LHCN-M2 (cell line): ENCODE results near the gene KIF4B. TPM values are rescaled to one million over a fixed set of nuclear protein-coding genes. Genes with fewer than 3 reads are reported as not detected.
A peak's percentile ranks its signal among the peaks of the same experiment; 100 is the strongest.
"Not testable (repeated sequence)": the region's sequence is repeated elsewhere in the genome, so short reads cannot be mapped to it uniquely, and the experiment has no call there.

ENCODE experiments used
- DNase-seq: peaks from one replicate; pipeline ENCODE4 v3.0.0-alpha.2; 2012; ENCODE audit warnings: low read depth
- polyA plus RNA-seq: library from polyadenylated mRNA; unstranded; fragments of >200 nt; gene quantifications from one replicate; pipeline ENCODE4 v1.2.1, GENCODE V29; 2012; ENCODE audit warnings: missing spikeins
- total RNA-seq: library from RNA; depleted of rRNA; stranded (reverse); fragments of >200 nt; gene quantifications from 2 replicates; pipeline ENCODE4 v1.2.3, GENCODE V29; 2014; rRNA removed

KIF4B gene
- 0.06 TPM in 2 replicates for total RNA-seq
- 0.04 TPM for polyA plus RNA-seq

GRCh38 chr5:155013526-155013925 lies at the start of gene KIF4B:
Gene KIF4B, plus strand, starts transcription at chr5:155013755. Its CDS starts 105 bp downstream, at chr5:155013860.
- no peak for DNase-seq

- DNase-seq, result no peak
These were observed 47.3 kb upstream of the KIF4B start for GRCh38 chr5:154966081-154966841.

- DNase-seq, result no peak
These were observed 46.7 kb upstream of the KIF4B start for GRCh38 chr5:154966874-154967273.

GRCh38 chr5:154967421-154968024 lies 46.0 kb upstream of the KIF4B start:
- DNase-seq, result peak; percentile 10

GRCh38 chr5:154968953-154969352 lies 44.6 kb upstream of the KIF4B start:
- no peak for DNase-seq

- DNase-seq, result peak; percentile 8
These were observed 42.8 kb upstream of the KIF4B start for GRCh38 chr5:154970759-154971158.

- DNase-seq, result no peak
These were observed 42.1 kb upstream of the KIF4B start for GRCh38 chr5:154971501-154971900.

GRCh38 chr5:154972476-154973080 lies 41.0 kb upstream of the KIF4B start:
- DNase-seq, result peak; percentile 46

GRCh38 chr5:154976082-154976481 lies 37.5 kb upstream of the KIF4B start:
- not testable (repeated sequence) for DNase-seq

- no peak for DNase-seq
These were observed 36.1 kb upstream of the KIF4B start for GRCh38 chr5:154977409-154977808.

GRCh38 chr5:154978294-154978693 lies 35.3 kb upstream of the KIF4B start:
- not testable (repeated sequence) for DNase-seq

GRCh38 chr5:154984946-154985516 lies 28.5 kb upstream of the KIF4B start:
- no peak for DNase-seq

GRCh38 chr5:154986151-154986550 lies 27.4 kb upstream of the KIF4B start:
- peak; percentile 81 for DNase-seq

- DNase-seq, result no peak
These were observed 23.9 kb upstream of the KIF4B start for GRCh38 chr5:154989626-154990025.

GRCh38 chr5:154993461-154993860 lies 20.1 kb upstream of the KIF4B start:
- DNase-seq, result no peak

GRCh38 chr5:154995679-154996078 lies 17.9 kb upstream of the KIF4B start:
- DNase-seq, result no peak

GRCh38 chr5:154997746-154998145 lies 15.8 kb upstream of the KIF4B start:
- no peak for DNase-seq

- DNase-seq, result no peak
These were observed 13.7 kb upstream of the KIF4B start for GRCh38 chr5:154999865-155000264.

- DNase-seq, result no peak
These were observed 12.0 kb upstream of the KIF4B start for GRCh38 chr5:155001523-155001922.

GRCh38 chr5:155002722-155003121 lies 10.8 kb upstream of the KIF4B start:
- DNase-seq, result not testable (repeated sequence)

GRCh38 chr5:155004138-155004744 lies 9.3 kb upstream of the KIF4B start:
- no peak for DNase-seq

GRCh38 chr5:155006265-155006664 lies 7.3 kb upstream of the KIF4B start:
- DNase-seq, result not testable (repeated sequence)
